Measurements from ENCODE around the gene SYDE1. TPM values are rescaled to one million over a fixed set of nuclear protein-coding genes. Genes with fewer than 3 reads are reported as not detected.
A peak's percentile ranks its signal among the peaks of the same experiment; 100 is the strongest.
"Not testable (repeated sequence)": the region's sequence is repeated elsewhere in the genome, so short reads cannot be mapped to it uniquely, and the experiment has no call there.

Gene SYDE1
- polyA plus RNA-seq: not detected

GRCh38 chr19:15107061-15108010 is at the start of gene SYDE1:
SYDE1 (plus strand) TSS chr19:15107401; CDS start chr19:15107434, 33 bp downstream.
- H3K36me3 Mint-ChIP-seq: peaks cover 2% of the 10 kb centered on the region
- H3K9me3 Mint-ChIP-seq: peaks cover 10 to 20% (median 12%) of the 10 kb centered on the region in 3 donors
- H3K4me3 Mint-ChIP-seq: peak within 1 kb of the TSS in 1 of 4 donors; percentile 41
- peaks cover 0 to 7% (median 4%) of the 10 kb centered on the region in 3 donors for H3K4me1 Mint-ChIP-seq
- peak within 1 kb of the TSS in 1 of 3 donors; percentile 40 for H3K27ac Mint-ChIP-seq
- H3K27me3 Mint-ChIP-seq: peaks cover 28% of the 10 kb centered on the region

- peaks cover 0 to 11% (median 9%) of the 10 kb centered on the region in 3 donors for H3K9me3 Mint-ChIP-seq
- H3K27me3 Mint-ChIP-seq: peaks cover 15% of the 10 kb centered on the region
- no peaks in the 10 kb centered on the region for H3K4me1 Mint-ChIP-seq
- peak overlapping the region in 1 of 3 donors; percentile 36 for H3K27ac Mint-ChIP-seq
- no peaks in the 10 kb centered on the region for H3K36me3 Mint-ChIP-seq
- H3K4me3 Mint-ChIP-seq: no peak overlapping the region
Observed at GRCh38 chr19:15062036-15062435, 45.2 kb upstream of the SYDE1 start.

- H3K4me1 Mint-ChIP-seq, H3K27ac Mint-ChIP-seq: not testable (repeated sequence)
Observed at GRCh38 chr19:15070386-15070785, 36.8 kb upstream of the SYDE1 start.

GRCh38 chr19:15072930-15073647 is 34.1 kb upstream of the SYDE1 start:
- Mint-ChIP-seq H3K9me3 (peaks cover 0 to 2% (median 0%) of the 10 kb centered on the region in 3 donors), H3K4me1 (no peaks in the 10 kb centered on the region), H3K27me3 (peaks cover 8% of the 10 kb centered on the region), H3K4me3 (no peak overlapping the region), H3K36me3 (no peaks in the 10 kb centered on the region), H3K27ac (peak overlapping the region in 1 of 3 donors; percentile 90)

More at GRCh38 chr19:15070386-15070785, 36.8 kb upstream of the SYDE1 start:
- H3K36me3 Mint-ChIP-seq, H3K4me3 Mint-ChIP-seq, H3K9me3 Mint-ChIP-seq, H3K27me3 Mint-ChIP-seq: not testable (repeated sequence)

GRCh38 chr19:15074371-15074770 is 32.8 kb upstream of the SYDE1 start:
- H3K27me3 Mint-ChIP-seq: peaks cover 8% of the 10 kb centered on the region
- no peak overlapping the region for H3K27ac Mint-ChIP-seq
- H3K36me3 Mint-ChIP-seq: peaks cover 2% of the 10 kb centered on the region
- no peaks in the 10 kb centered on the region for H3K4me1 Mint-ChIP-seq
- peaks cover 0 to 4% (median 0%) of the 10 kb centered on the region in 3 donors for H3K9me3 Mint-ChIP-seq
- H3K4me3 Mint-ChIP-seq: no peak overlapping the region

GRCh38 chr19:15075806-15076205 is 31.4 kb upstream of the SYDE1 start:
- H3K27ac Mint-ChIP-seq: no peak overlapping the region
- peaks cover 4% of the 10 kb centered on the region for H3K27me3 Mint-ChIP-seq
- H3K4me3 Mint-ChIP-seq: no peak overlapping the region
- H3K36me3 Mint-ChIP-seq: peaks cover 2% of the 10 kb centered on the region
- no peaks in the 10 kb centered on the region for H3K4me1 Mint-ChIP-seq
- H3K9me3 Mint-ChIP-seq: peaks cover 0 to 4% (median 0%) of the 10 kb centered on the region in 3 donors

GRCh38 chr19:15080002-15080401 is 27.2 kb upstream of the SYDE1 start:
- H3K27ac Mint-ChIP-seq, H3K36me3 Mint-ChIP-seq, H3K4me1 Mint-ChIP-seq, H3K27me3 Mint-ChIP-seq, H3K4me3 Mint-ChIP-seq: not testable (repeated sequence)
- H3K9me3 Mint-ChIP-seq: peaks cover 0 to 12% (median 0%) of the 10 kb centered on the region in 3 donors

- Mint-ChIP-seq H3K4me3 (no peak within 1 kb of the TSS), H3K27me3 (peaks cover 16% of the 10 kb centered on the region), H3K27ac (no peak within 1 kb of the TSS), H3K4me1 (peaks cover 0 to 2% (median 0%) of the 10 kb centered on the region in 3 donors), H3K9me3 (peaks cover 0 to 10% (median 0%) of the 10 kb centered on the region in 3 donors), H3K36me3 (peaks cover 2% of the 10 kb centered on the region)
Observed at GRCh38 chr19:15081911-15082310, 25.3 kb upstream of the SYDE1 start, which contains the start of gene OR1I1. OR1I1 (plus strand) TSS chr19:15082211; CDS start chr19:15087066, 4,855 bp downstream.

- Mint-ChIP-seq H3K27me3 (peaks cover 11% of the 10 kb centered on the region), H3K4me1 (peaks cover 0 to 2% (median 2%) of the 10 kb centered on the region in 3 donors)
Observed at GRCh38 chr19:15087182-15087581, 20.0 kb upstream of the SYDE1 start.

GRCh38 chr19:15091918-15092753 is 15.1 kb upstream of the SYDE1 start:
- H3K4me1 Mint-ChIP-seq: peaks cover 0 to 2% (median 2%) of the 10 kb centered on the region in 3 donors
- no peaks in the 10 kb centered on the region for H3K9me3 Mint-ChIP-seq
- no peaks in the 10 kb centered on the region for H3K36me3 Mint-ChIP-seq
- H3K27me3 Mint-ChIP-seq: peaks cover 5% of the 10 kb centered on the region
- H3K27ac Mint-ChIP-seq: no peak overlapping the region
- no peak overlapping the region for H3K4me3 Mint-ChIP-seq

More at GRCh38 chr19:15087182-15087581, 20.0 kb upstream of the SYDE1 start:
- H3K36me3 Mint-ChIP-seq: no peaks in the 10 kb centered on the region
- H3K9me3 Mint-ChIP-seq: peaks cover 0 to 3% (median 0%) of the 10 kb centered on the region in 3 donors
- peak overlapping the region in 1 of 3 donors; percentile 7 for H3K27ac Mint-ChIP-seq
- no peak overlapping the region for H3K4me3 Mint-ChIP-seq

- H3K4me3 Mint-ChIP-seq: no peak overlapping the region
- peaks cover 0 to 2% (median 2%) of the 10 kb centered on the region in 3 donors for H3K4me1 Mint-ChIP-seq
Observed at GRCh38 chr19:15093001-15093400, 14.2 kb upstream of the SYDE1 start.

GRCh38 chr19:15096223-15096622 is 11.0 kb upstream of the SYDE1 start:
- no peak overlapping the region for H3K4me3 Mint-ChIP-seq
- H3K9me3 Mint-ChIP-seq: no peaks in the 10 kb centered on the region
- peak overlapping the region in 1 of 3 donors; percentile 46 for H3K27ac Mint-ChIP-seq
- no peaks in the 10 kb centered on the region for H3K36me3 Mint-ChIP-seq
- peaks cover 8% of the 10 kb centered on the region for H3K27me3 Mint-ChIP-seq
- peaks cover 0 to 2% (median 2%) of the 10 kb centered on the region in 3 donors for H3K4me1 Mint-ChIP-seq

More at GRCh38 chr19:15093001-15093400, 14.2 kb upstream of the SYDE1 start:
- no peaks in the 10 kb centered on the region for H3K9me3 Mint-ChIP-seq
- H3K27me3 Mint-ChIP-seq: peaks cover 3% of the 10 kb centered on the region
- H3K36me3 Mint-ChIP-seq: no peaks in the 10 kb centered on the region
- no peak overlapping the region for H3K27ac Mint-ChIP-seq

- not testable (repeated sequence) for H3K36me3 Mint-ChIP-seq, H3K4me3 Mint-ChIP-seq, H3K4me1 Mint-ChIP-seq, H3K9me3 Mint-ChIP-seq, H3K27ac Mint-ChIP-seq
- H3K27me3 Mint-ChIP-seq: peaks cover 11% of the 10 kb centered on the region
Observed at GRCh38 chr19:15097980-15098379, 9.2 kb upstream of the SYDE1 start.

GRCh38 chr19:15098460-15098859 is 8.7 kb upstream of the SYDE1 start:
- Mint-ChIP-seq H3K27ac (no peak overlapping the region), H3K4me1 (no peaks in the 10 kb centered on the region), H3K27me3 (peaks cover 11% of the 10 kb centered on the region), H3K9me3 (peaks cover 1 to 9% (median 5%) of the 10 kb centered on the region in 3 donors), H3K4me3 (no peak overlapping the region), H3K36me3 (no peaks in the 10 kb centered on the region)

Data from IgD-negative memory B cell (primary cell).